ENCODE data around the gene PAK6. TPM values are rescaled to one million over a fixed set of nuclear protein-coding genes. Genes with fewer than 3 reads are reported as not detected.

PAK6 gene
- total and polyA plus RNA-seq, 2 experiments from 2014 or later = 2.6 to 2.7 TPM

GRCh38 chr15:40265875-40266274 lies 27.0 kb downstream of the PAK6 start:
- H3K9me2 ChIP-seq (replicated peaks; ENCODE audit: insufficient read depth) = no peaks in the 10 kb centered on the region
- 96% methylated on average over 20 of the region's 20 CpGs for WGBS (ENCODE audit: low lambda C conversion rate, missing lambda C conversion rate)
- no peaks in the 10 kb centered on the region for H4K20me1 ChIP-seq (ENCODE audit: insufficient read depth, poor library complexity, severe bottlenecking)
- no peak overlapping the region for H2AFZ ChIP-seq
- DNase-seq (ENCODE audit: low spot score) = no peak
- H3K9me3 ChIP-seq (ENCODE audit: low read depth) = no peaks in the 10 kb centered on the region
- H3K27ac ChIP-seq = no peak overlapping the region
- no peak overlapping the region for H3K4me2 ChIP-seq
- H3K79me2 ChIP-seq = no peaks in the 10 kb centered on the region
- peaks cover 11% of the 10 kb centered on the region for H3K4me1 ChIP-seq (ENCODE audit: insufficient read depth)
- H3K36me3 ChIP-seq (replicated peaks; ENCODE audit: insufficient read depth, low read depth) = no peaks in the 10 kb centered on the region
- H3K27me3 ChIP-seq = no peaks in the 10 kb centered on the region
- TF ChIP-seq EZH2 (IDR thresholded peaks at IDR 0.05; ENCODE audit: borderline replicate concordance) (no peak), CTCF (IDR thresholded peaks at IDR 0.05; ENCODE audit: poor library complexity) (no peak)
- H3K4me3 ChIP-seq = no peak overlapping the region

GRCh38 chr15:40266828-40267304 lies 28.0 kb downstream of the PAK6 start:
- no peaks in the 10 kb centered on the region for H4K20me1 ChIP-seq (ENCODE audit: insufficient read depth, poor library complexity, severe bottlenecking)
- DNase-seq (ENCODE audit: low spot score) = peak; percentile 76
- 65% methylated on average over 7 of the region's 7 CpGs for WGBS (ENCODE audit: low lambda C conversion rate, missing lambda C conversion rate)
- peaks cover 11% of the 10 kb centered on the region for H3K4me1 ChIP-seq (ENCODE audit: insufficient read depth)
- no peak overlapping the region for H3K4me3 ChIP-seq
- H3K27ac ChIP-seq = no peak overlapping the region
- TF ChIP-seq CTCF (IDR thresholded peaks at IDR 0.05; ENCODE audit: poor library complexity) = no peak
- no peak for TF ChIP-seq EZH2phosphoT487 (IDR thresholded peaks at IDR 0.05; ENCODE audit: low read depth, severe bottlenecking, unreplicated experiment)
- no peak for TF ChIP-seq EZH2 (IDR thresholded peaks at IDR 0.05; ENCODE audit: borderline replicate concordance)
- H2AFZ ChIP-seq = no peak overlapping the region
- no peak overlapping the region for H3K4me2 ChIP-seq
- no peaks in the 10 kb centered on the region for H3K27me3 ChIP-seq
- H3K9me3 ChIP-seq (ENCODE audit: low read depth) = no peaks in the 10 kb centered on the region
- no peaks in the 10 kb centered on the region for H3K36me3 ChIP-seq (replicated peaks; ENCODE audit: insufficient read depth, low read depth)
- H3K79me2 ChIP-seq = no peaks in the 10 kb centered on the region
- no peaks in the 10 kb centered on the region for H3K9me2 ChIP-seq (replicated peaks; ENCODE audit: insufficient read depth)

- Histone ChIP-seq H3K4me2 (no peak overlapping the region), H2AFZ (no peak overlapping the region), H3K27me3 (no peaks in the 10 kb centered on the region), H3K4me1 (ENCODE audit: insufficient read depth) (peaks cover 11% of the 10 kb centered on the region), H3K79me2 (no peaks in the 10 kb centered on the region), H3K9me3 (ENCODE audit: low read depth) (no peaks in the 10 kb centered on the region), H3K4me3 (no peak overlapping the region), H4K20me1 (ENCODE audit: insufficient read depth, poor library complexity, severe bottlenecking) (no peaks in the 10 kb centered on the region), H3K27ac (no peak overlapping the region), H3K36me3 (replicated peaks; ENCODE audit: insufficient read depth, low read depth) (no peaks in the 10 kb centered on the region), H3K9me2 (replicated peaks; ENCODE audit: insufficient read depth) (no peaks in the 10 kb centered on the region)
- DNase-seq (ENCODE audit: low spot score) = no peak
- TF ChIP-seq EZH2phosphoT487 (IDR thresholded peaks at IDR 0.05; ENCODE audit: low read depth, severe bottlenecking, unreplicated experiment) (no peak), EZH2 (IDR thresholded peaks at IDR 0.05; ENCODE audit: borderline replicate concordance) (no peak)
- 89% methylated on average over 4 of the region's 4 CpGs for WGBS (ENCODE audit: low lambda C conversion rate, missing lambda C conversion rate)
These were observed 28.8 kb downstream of the PAK6 start for GRCh38 chr15:40267670-40268069.

- Histone ChIP-seq H3K9me2 (replicated peaks; ENCODE audit: insufficient read depth) (no peaks in the 10 kb centered on the region), H3K27ac (no peak overlapping the region), H3K79me2 (no peaks in the 10 kb centered on the region), H2AFZ (no peak overlapping the region), H3K9me3 (ENCODE audit: low read depth) (no peaks in the 10 kb centered on the region), H3K4me1 (ENCODE audit: insufficient read depth) (no peaks in the 10 kb centered on the region), H3K27me3 (no peaks in the 10 kb centered on the region), H3K36me3 (replicated peaks; ENCODE audit: insufficient read depth, low read depth) (no peaks in the 10 kb centered on the region), H4K20me1 (ENCODE audit: insufficient read depth, poor library complexity, severe bottlenecking) (no peaks in the 10 kb centered on the region), H3K4me3 (no peak overlapping the region), H3K4me2 (no peak overlapping the region)
- TF ChIP-seq EZH2phosphoT487 (IDR thresholded peaks at IDR 0.05; ENCODE audit: low read depth, severe bottlenecking, unreplicated experiment) = no peak
- TF ChIP-seq EZH2 (IDR thresholded peaks at IDR 0.05; ENCODE audit: borderline replicate concordance) = no peak
- TF ChIP-seq CTCF (IDR thresholded peaks at IDR 0.05; ENCODE audit: poor library complexity) = no peak
- DNase-seq (ENCODE audit: low spot score) = no peak
- 84% methylated on average over 4 of the region's 4 CpGs for WGBS (ENCODE audit: low lambda C conversion rate, missing lambda C conversion rate)
These were observed 30.7 kb downstream of the PAK6 start for GRCh38 chr15:40269604-40270003.

Measured in hepatocyte (in vitro differentiated cells).